Measurements from ENCODE around the gene OSBPL5.

Gene OSBPL5

GRCh38 chr11:3133261-3134217, 31.6 kb downstream of the OSBPL5 start:
- DNase-seq = no peak

DNA sequence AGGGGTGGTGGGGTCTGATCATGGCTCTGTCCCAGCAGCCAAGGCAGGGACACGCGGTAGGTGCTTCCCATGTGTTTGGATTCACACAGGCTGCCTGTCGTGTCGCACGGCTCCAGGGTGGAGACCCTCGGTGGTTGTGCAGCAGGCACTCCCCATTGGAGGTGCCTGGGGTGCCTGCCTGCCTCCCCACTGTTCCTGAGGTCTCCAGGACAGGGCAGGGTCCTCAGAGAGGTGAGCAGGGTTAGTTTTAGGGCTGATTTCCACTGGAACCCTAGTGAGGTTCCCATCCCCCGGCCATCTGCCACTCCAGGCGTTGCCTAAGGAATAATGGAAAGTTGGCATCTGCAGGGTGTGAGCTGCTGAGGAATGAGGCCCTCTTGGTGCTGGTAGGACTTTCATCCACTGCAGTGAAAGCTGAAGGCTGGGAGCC, 32.3 kb downstream of the OSBPL5 start:
- no peak for DNase-seq

GRCh38 chr11:3132271-3132781, 32.8 kb downstream of the OSBPL5 start:
- DNase-seq = no peak

- no peak for DNase-seq
Observed at GRCh38 chr11:3131330-3131941, 33.7 kb downstream of the OSBPL5 start.

- peak; percentile 80 for DNase-seq
Observed at GRCh38 chr11:3130269-3131071, 34.6 kb downstream of the OSBPL5 start.

GRCh38 chr11:3129591-3130268, 35.4 kb downstream of the OSBPL5 start:
- DNase-seq = no peak

DNA sequence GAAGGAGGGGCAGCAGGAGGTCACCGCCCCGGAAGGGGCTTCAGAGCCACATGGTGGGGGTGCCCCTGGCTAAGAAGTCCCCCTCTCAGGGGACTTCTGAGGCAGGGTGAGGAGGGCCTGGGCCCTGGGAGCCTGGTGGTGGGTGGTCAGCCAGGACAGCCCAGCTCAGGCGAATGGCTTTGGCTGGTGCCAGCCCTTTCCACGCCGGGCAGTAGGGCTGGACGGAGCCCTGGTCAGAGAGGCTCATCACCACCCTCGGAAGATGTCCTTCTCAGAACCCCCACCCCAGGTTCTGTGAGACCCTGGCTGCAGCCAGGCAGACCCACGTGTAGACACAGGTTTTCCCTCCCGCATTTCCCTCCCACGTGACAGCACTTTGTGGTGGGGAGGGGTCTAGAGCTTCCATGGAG, 35.9 kb downstream of the OSBPL5 start:
- no peak for DNase-seq

GRCh38 chr11:3128356-3129180, 36.5 kb downstream of the OSBPL5 start:
- no peak for DNase-seq

GRCh38 chr11:3127706-3128355, 37.3 kb downstream of the OSBPL5 start:
- DNase-seq = no peak

DNA sequence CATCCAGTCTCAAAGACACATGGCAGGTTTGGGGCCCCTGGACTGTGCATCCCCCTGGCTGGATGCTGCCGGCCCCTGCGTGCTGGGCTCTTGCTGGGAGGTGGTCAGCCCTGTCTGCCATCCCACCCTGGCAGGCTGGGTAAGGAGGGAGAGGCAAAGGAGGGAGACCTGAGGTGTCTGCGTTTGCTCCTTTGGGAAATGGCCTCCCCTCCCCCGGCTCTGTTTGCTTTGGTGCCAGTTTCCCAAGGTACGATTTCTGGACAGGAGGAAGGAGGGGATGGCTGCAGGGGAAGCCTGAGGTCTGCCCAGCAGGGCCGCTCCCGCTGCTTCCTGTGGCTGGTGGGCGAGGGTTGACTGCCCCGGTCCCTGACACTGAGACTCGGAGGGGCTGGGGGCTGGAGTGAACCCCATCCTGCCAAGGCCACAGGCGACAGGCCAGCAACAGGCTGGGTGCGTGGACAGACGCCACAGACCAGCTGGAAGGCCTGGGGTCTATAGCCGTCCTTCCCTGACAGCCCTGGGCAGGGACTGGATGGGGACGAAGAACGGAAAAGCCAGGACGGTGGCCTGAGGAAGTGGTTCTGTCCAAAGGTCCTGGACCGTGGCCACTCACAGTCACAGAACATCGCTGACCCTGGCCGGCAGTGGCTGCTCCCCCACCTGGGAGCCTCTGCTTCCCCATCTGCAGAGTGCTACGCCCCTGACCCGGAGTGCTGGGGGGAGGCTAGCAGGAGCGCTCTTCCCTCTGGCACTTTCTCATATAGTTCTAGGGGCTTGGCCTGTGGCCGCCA, 38.0 kb downstream of the OSBPL5 start:
- DNase-seq = no peak

DNA sequence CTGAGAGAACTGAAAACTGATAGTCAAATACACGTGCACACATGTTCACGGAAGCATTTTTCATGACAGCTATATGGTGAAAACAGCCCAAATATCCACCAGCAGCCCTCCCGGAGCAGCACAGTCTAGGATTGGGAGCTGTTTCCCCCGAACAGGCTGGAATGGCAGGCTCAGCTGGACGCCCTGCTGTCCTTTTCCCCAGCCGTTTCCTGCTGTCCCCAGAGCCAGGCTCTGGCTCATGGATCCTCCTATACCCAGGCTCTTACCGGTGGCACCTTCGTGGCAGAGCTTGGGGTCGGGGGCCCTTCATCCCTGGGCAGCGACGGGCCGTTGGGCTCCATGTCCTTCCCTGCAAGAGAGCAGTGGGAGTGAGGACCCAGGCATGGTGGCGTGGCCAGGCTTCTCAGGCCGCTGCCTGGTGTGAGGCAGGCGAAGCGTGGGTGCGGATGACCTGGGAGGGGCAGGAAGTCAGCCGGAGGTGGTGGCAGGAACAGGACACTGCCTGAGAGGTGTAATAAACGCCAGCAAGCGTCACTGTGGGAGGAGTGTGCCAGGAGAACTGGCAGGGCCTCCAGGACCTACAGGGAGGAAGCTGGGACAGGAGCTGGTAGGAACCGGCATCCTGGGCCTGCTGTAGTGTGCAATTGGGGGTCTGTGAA, 38.8 kb downstream of the OSBPL5 start:
- DNase-seq = no peak

- no peak for DNase-seq
Observed at GRCh38 chr11:3124821-3125220, 40.3 kb downstream of the OSBPL5 start.

DNA sequence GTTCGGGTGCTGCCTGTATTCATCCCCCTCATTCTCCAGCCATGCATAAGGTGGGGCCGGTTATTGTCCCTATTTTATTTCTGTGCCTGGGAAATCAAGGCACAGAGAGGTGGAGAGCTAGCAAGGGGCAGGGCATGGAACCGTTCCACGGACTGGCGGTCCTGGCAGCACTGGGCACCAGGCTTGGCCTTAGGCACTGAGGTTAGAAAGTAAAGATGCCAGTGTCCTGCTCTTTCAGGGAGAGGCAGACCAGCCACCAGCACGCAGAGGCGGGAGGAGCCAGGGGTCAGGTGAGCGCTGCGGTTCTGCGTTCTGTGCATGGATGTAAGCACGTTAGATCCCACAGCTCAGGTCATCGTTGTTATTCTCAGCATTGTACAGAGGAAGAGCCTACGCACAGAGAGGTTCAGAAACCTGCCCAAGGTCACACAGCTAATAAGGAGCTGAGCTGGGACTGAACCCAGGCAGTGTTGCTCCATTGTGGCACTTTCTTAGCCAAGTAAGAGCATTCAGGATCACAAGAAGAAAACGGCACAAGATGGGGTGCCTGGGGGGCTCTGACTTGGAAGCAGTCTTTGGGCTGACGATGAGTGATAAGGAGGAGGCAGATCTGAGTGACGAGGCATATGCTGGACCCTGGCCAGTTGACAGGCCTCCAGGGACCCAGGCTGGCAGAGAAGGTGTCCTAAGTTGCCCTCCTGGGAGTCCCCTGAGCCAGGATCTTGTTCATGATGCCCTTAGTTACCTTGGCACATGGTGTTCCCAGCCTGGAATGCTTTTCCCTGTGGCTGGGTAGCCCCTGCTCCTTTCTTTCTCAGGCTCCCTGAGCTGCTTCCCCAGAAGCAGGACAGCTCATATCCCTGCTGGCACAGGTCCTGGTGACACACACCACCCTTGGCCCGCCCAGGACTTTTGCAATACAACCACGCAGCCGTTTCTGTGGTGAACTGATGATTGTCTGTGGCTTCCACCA, 41.1 kb downstream of the OSBPL5 start:
- DNase-seq = no peak

- peak; percentile 89 for DNase-seq
Observed at GRCh38 chr11:3123305-3123704, 41.8 kb downstream of the OSBPL5 start.

DNA sequence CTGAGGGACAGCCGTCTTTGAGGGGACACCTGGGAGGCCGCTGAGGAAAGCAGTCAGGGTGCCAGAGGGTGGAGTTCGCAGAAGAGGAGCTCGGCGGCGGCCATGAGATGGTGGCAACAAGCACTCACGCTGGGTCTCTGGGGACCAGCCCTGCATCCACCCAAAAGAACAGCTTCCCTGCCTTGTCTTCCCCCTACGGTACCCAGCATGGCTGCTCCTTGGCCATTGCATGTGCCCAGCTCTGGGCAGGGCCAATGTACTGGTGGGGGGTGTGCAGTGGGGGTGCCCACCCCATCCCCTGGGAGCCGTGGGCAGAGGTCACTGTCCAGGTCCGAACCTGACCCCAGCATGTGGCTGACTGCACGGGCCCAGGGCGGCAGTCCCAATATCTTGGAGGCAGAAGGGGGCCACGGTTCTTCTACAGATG, 42.3 kb downstream of the OSBPL5 start:
- no peak for DNase-seq

DNA sequence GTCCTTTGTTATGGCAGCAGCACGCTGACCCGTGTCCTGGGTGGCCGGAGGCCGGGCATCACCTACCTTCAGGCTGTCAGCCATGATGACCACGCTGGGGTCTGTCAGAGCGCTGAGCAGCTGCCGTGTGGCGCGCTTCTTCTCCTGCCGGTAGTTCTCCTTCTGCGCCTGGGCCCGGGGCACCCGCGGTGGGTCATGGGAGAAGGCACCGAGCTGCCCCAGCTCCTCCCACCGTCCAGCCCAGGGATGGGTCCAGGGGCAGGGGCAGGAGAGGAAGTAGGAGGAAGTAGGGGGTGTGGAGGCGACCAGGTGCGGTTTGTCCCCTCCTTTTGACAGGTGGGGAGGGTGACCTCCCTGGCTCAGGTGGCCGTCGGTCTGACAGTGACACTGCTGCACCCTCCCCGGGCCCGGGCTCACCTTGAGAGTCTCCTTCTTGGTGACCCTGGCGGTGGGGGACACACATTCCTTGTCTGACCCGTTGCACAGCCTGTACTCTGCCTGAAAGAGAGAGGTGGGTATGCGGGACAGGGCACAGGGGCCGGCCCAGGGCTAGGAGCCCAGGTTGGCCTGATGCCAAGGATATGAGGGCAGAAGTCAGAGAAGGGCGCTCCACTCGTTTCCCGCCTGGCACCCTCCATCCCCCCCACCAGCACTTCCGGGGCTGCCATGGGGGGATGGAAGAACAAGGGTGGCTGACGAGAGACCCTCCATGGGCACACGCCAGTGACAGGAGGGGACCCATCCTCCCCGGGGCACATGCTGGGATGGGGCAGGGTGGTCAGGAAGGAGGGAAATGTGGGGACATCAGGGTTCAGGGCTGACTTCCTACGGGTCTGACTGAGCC, 43.0 kb downstream of the OSBPL5 start:
- no peak for DNase-seq

- DNase-seq = no peak
Observed at GRCh38 chr11:3121416-3121815, 43.7 kb downstream of the OSBPL5 start.

Data from NCI-H1105 treated with DMSO at 0.1 percent for 48 hours (cell line).